CD4-positive, alpha-beta T cell (primary cell): ENCODE results near the gene RAD51AP1. TPM values are rescaled to one million over a fixed set of nuclear protein-coding genes. Genes with fewer than 3 reads are reported as not detected.

Experiments
- ATAC-seq: fragments of 200-7000 bp; cut with Tn5 transposase; one replicate; pipeline ENCODE4 v1.10.0; 2022; ENCODE audit warnings: mild to moderate bottlenecking; ENCODE audit not compliant: poor library complexity
- CTCF ChIA-PET: fragments of 350-600 bp; sonication (Branson Sonifier 250); formaldehyde crosslinking; loops from one replicate; lab custom pipeline; 2021; ENCODE audit warnings: antibody characterized with exemption, inconsistent platforms; lab: Charles Lee
- POLR2A ChIA-PET: fragments of 350-600 bp; sonication (Branson Sonifier 250); formaldehyde crosslinking; loops from one replicate; lab custom pipeline; 2021; ENCODE audit warnings: antibody characterized with exemption, inconsistent platforms; lab: Charles Lee
- DNase-seq, 14 experiments: peaks; one replicate each; pipeline ENCODE4 v3.0.0-alpha.2; 2013 to 2020; ENCODE audit warnings: mixed read lengths in 2 of 14
- H3K27ac ChIP-seq, 2 donors: one replicate each; pipeline versions ENCODE4 v1.5.1 to v1.7.0; 2013; ENCODE audit warnings: low read length in 2 of 2, low read depth in 1 of 2, mild to moderate bottlenecking in 1 of 2
- H3K27me3 ChIP-seq, 2 experiments: 1 replicate in 1 of 2; 2 replicates in 1 of 2; pipeline versions ENCODE4 v1.6.1 to v1.7.0; 2013; ENCODE audit warnings: low read length in 2 of 2, control low read depth in 1 of 2, mild to moderate bottlenecking in 1 of 2, moderate library complexity in 1 of 2; ENCODE audit not compliant: insufficient read depth in 2 of 2, control insufficient read depth in 1 of 2
- H3K36me3 ChIP-seq: one replicate; pipeline ENCODE4 v1.6.1; 2013; ENCODE audit warnings: low read length, control low read depth; ENCODE audit not compliant: insufficient read depth
- H3K4me1 ChIP-seq: one replicate; pipeline ENCODE4 v1.6.1; 2013; ENCODE audit warnings: low read length, control low read depth; ENCODE audit not compliant: insufficient read depth
- H3K4me3 ChIP-seq: one replicate; pipeline ENCODE4 v1.5.1; 2013; ENCODE audit warnings: mild to moderate bottlenecking, low read length, moderate library complexity
- H3K9me3 ChIP-seq, 2 experiments: 1 replicate in 1 of 2; 2 replicates in 1 of 2; pipeline versions ENCODE4 v1.6.1 to v1.7.0; 2013; ENCODE audit warnings: low read length in 2 of 2, mild to moderate bottlenecking in 2 of 2, control low read depth in 1 of 2, moderate library complexity in 1 of 2; ENCODE audit not compliant: control insufficient read depth in 1 of 2, insufficient read depth in 1 of 2
- H3K27ac Mint-ChIP-seq: one replicate; pipeline ENCODE4 v1.8.0; 2020; ENCODE audit warnings: mixed read lengths
- H3K27me3 Mint-ChIP-seq: one replicate; pipeline ENCODE4 v1.8.0; 2021; ENCODE audit warnings: mixed read lengths
- H3K36me3 Mint-ChIP-seq: one replicate; pipeline ENCODE4 v1.8.0; 2021; ENCODE audit warnings: low read depth, mixed read lengths
- H3K4me1 Mint-ChIP-seq: one replicate; pipeline ENCODE4 v1.8.0; 2021; ENCODE audit warnings: low read depth, mixed read lengths
- H3K4me3 Mint-ChIP-seq: one replicate; pipeline ENCODE4 v1.8.0; 2020; ENCODE audit warnings: mild to moderate bottlenecking, mixed read lengths
- H3K9me3 Mint-ChIP-seq: one replicate; pipeline ENCODE4 v1.8.0; 2020; ENCODE audit warnings: mixed read lengths
- CTCF ChIP-seq: fragments of 200-600 bp; IDR thresholded peaks from one replicate; pipeline ENCODE4 v1.8.0; 2022; ENCODE audit warnings: antibody characterized with exemption, mild to moderate bottlenecking
- intact Hi-C, 2 experiments: fragments of 100-400 bp; cut with DNase I in 1 of 2; cut with micrococcal nuclease in 1 of 2; formaldehyde crosslinking; loops; one replicate each; pipeline versions ENCODE4 v1.15.1 to v1.9.0; 2023 to 2025; cut with DNase I, micrococcal nuclease
- total RNA-seq, 174 experiments: library from RNA in 2 of 174; stranded (reverse) in 2 of 174; gene quantifications; one replicate each; pipeline ENCODE4 v1.2.3 and lab custom pipeline; 2021 to 2026

Gene RAD51AP1
- total RNA-seq, 2 experiments from 2014 or later, result 0.45 to 0.93 TPM

DNA sequence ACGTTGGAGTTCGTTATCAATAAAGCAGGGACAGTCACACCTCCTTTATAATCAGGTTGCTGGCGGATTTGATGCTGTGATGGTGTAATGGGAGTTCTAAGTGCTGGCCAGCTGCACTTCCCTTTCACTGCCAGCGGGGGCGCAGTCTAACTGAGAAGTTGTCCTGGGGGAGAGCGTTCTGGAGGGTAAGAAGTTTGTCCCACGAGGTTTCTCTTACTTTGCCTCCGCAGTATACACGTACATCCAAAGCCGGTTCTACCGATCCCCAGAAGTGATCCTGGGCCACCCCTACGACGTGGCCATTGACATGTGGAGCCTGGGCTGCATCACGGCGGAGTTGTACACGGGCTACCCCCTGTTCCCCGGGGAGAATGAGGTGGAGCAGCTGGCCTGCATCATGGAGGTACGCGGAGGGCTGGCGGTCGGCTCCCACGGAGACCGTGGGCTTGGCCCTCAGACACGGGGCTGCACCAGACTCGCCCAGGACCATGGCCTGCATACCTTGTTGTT is 66.0 kb downstream of the RAD51AP1 start:
- Histone ChIP-seq H3K9me3 (no peaks in the 10 kb centered on the region), H3K27me3 (no peaks in the 10 kb centered on the region), H3K4me1 (peaks cover 4% of the 10 kb centered on the region), H3K4me3 (peak overlapping the region; percentile 72), H3K27ac (no peak overlapping the region), H3K36me3 (peaks cover 3% of the 10 kb centered on the region)
- peak; percentile 99 for TF ChIP-seq CTCF
- Mint-ChIP-seq H3K27me3 (peaks cover 7% of the 10 kb centered on the region), H3K4me1 (peaks cover 40% of the 10 kb centered on the region), H3K4me3 (peak overlapping the region; percentile 89), H3K9me3 (no peaks in the 10 kb centered on the region), H3K36me3 (peaks cover 24% of the 10 kb centered on the region), H3K27ac (peak overlapping the region; percentile 80)
- ChIA-PET POLR2A (interaction anchor here (2.2 kb wide), 1 partner anchor 44 kb away, joined by 12 read pairs; the partner anchor contains the start of genes AKAP3 and NDUFA9), CTCF (interaction anchor here (0.6 to 2.6 kb wide), 15 partner anchors 9 to 110 kb away, joined by 3 to 27 read pairs (median 4); partner anchors contain the start of genes AKAP3, NDUFA9 and RAD51AP1)
- ATAC-seq (peak; percentile 96), DNase-seq (peak; percentile 65 to 88 (median 70))
- intact Hi-C loops, result loop anchor here (1.0 to 5.0 kb wide), 3 partner anchors 43 to 154 kb away; partner anchors contain the start of genes AKAP3 (in 2 of the 2) and NDUFA9 (in 2 of the 2)

- TF ChIP-seq CTCF, result no peak
- Mint-ChIP-seq H3K36me3 (peaks cover 47% of the 10 kb centered on the region), H3K27ac (no peak overlapping the region), H3K4me1 (peaks cover 40% of the 10 kb centered on the region), H3K4me3 (peak overlapping the region; percentile 74), H3K27me3 (peaks cover 7% of the 10 kb centered on the region), H3K9me3 (no peaks in the 10 kb centered on the region)
- POLR2A ChIA-PET, result no interaction called here
- intact Hi-C loops, result loop anchor here in 1 of 2 experiments (5.0 kb wide), 1 partner anchor 40 kb away; the partner anchor contains the start of genes AKAP3 and NDUFA9
- DNase-seq (no peak), ATAC-seq (no peak)
- Histone ChIP-seq H3K4me1 (peaks cover 4% of the 10 kb centered on the region), H3K4me3 (no peak overlapping the region), H3K36me3 (peaks cover 19% of the 10 kb centered on the region), H3K9me3 (no peaks in the 10 kb centered on the region), H3K27ac (no peak overlapping the region), H3K27me3 (no peaks in the 10 kb centered on the region)
- CTCF ChIA-PET, result no interaction called here
Observed at GRCh38 chr12:4607056-4607455, 68.4 kb downstream of the RAD51AP1 start.

- Mint-ChIP-seq H3K27me3 (no peaks in the 10 kb centered on the region), H3K9me3 (no peaks in the 10 kb centered on the region), H3K4me1 (peaks cover 40% of the 10 kb centered on the region), H3K4me3 (no peak overlapping the region), H3K27ac (no peak overlapping the region), H3K36me3 (peaks cover 63% of the 10 kb centered on the region)
- no peak for DNase-seq
- ATAC-seq, result no peak
- Histone ChIP-seq H3K27me3 (no peaks in the 10 kb centered on the region), H3K4me1 (peaks cover 4% of the 10 kb centered on the region), H3K4me3 (no peak overlapping the region), H3K27ac (no peak overlapping the region), H3K36me3 (peaks cover 33% of the 10 kb centered on the region), H3K9me3 (no peaks in the 10 kb centered on the region)
- POLR2A ChIA-PET, result no interaction called here
- TF ChIP-seq CTCF, result no peak
- intact Hi-C loops, result loop anchor here in 1 of 2 experiments (5.0 kb wide), 1 partner anchor 38 kb away; the partner anchor contains the start of genes AKAP3 and NDUFA9
- CTCF ChIA-PET, result no interaction called here
Observed at GRCh38 chr12:4609071-4609470, 70.4 kb downstream of the RAD51AP1 start.

Other genes starting within 250 kb of the RAD51AP1 start
- gene TIGAR, start 217.7 kb upstream of the RAD51AP1 start, total RNA-seq, result 1 to 10 TPM; 5.3 to 7.1 TPM
- gene FGF23, start 159.2 kb upstream of the RAD51AP1 start, total RNA-seq, result not detected
- not detected for gene FGF6, start 93.1 kb upstream of the RAD51AP1 start, total RNA-seq
- gene DYRK4, start 23.3 kb downstream of the RAD51AP1 start, total RNA-seq, result 1 to 10 TPM; 5.4 to 7.2 TPM
- gene AKAP3, start 110.2 kb downstream of the RAD51AP1 start, total RNA-seq, result 1 to 10 TPM in 1 of 2 experiments, under 1 TPM in 1; 0.96 to 2.0 TPM
- 10 to 100 TPM; 77.2 to 79.2 TPM for gene NDUFA9, start 110.2 kb downstream of the RAD51AP1 start, total RNA-seq
- gene GALNT8, start 181.5 kb downstream of the RAD51AP1 start, total RNA-seq, result under 1 TPM; 0.44 to 0.56 TPM